ENCODE results near the gene KCNJ1. TPM values are rescaled to one million over a fixed set of nuclear protein-coding genes. Genes with fewer than 3 reads are reported as not detected.
A peak's percentile ranks its signal among the peaks of the same experiment; 100 is the strongest.

Gene KCNJ1
- total RNA-seq, 1 donor = not detected

- no peaks in the 10 kb centered on the region for H3K9me3 ChIP-seq (ENCODE audit: low read depth, low read length)
- H3K79me2 ChIP-seq (ENCODE audit: insufficient read depth, low read length) = no peaks in the 10 kb centered on the region
- H3K27ac ChIP-seq (ENCODE audit: low read depth, low read length) = no peak overlapping the region
- H4K20me1 ChIP-seq (ENCODE audit: insufficient read depth, low read length) = no peaks in the 10 kb centered on the region
- H2AFZ ChIP-seq (ENCODE audit: low read length) = no peak overlapping the region
- no peaks in the 10 kb centered on the region for H3K27me3 ChIP-seq (ENCODE audit: insufficient read depth, low read length)
- no peak overlapping the region for H3K4me3 ChIP-seq (ENCODE audit: insufficient read depth, low read length)
- DNase-seq (ENCODE audit: insufficient read length, low spot score, missing footprints) = peak; percentile 45
- TF ChIP-seq CTCF (IDR thresholded peaks at IDR 0.05; ENCODE audit: extremely low read depth, low read depth, low read length) = no peak
- no peaks in the 10 kb centered on the region for H3K4me1 ChIP-seq (ENCODE audit: insufficient read depth, low read length)
- no peak overlapping the region for H3K4me2 ChIP-seq (ENCODE audit: insufficient read depth, low read length)
- H3K36me3 ChIP-seq (ENCODE audit: insufficient read depth, low read length) = no peaks in the 10 kb centered on the region
Observed at GRCh38 chr11:128821556-128821955, 45.5 kb downstream of the KCNJ1 start.

- Histone ChIP-seq H3K4me3 (ENCODE audit: insufficient read depth, low read length) (no peak overlapping the region), H3K79me2 (ENCODE audit: insufficient read depth, low read length) (no peaks in the 10 kb centered on the region), H3K9me3 (ENCODE audit: low read depth, low read length) (no peaks in the 10 kb centered on the region), H3K36me3 (ENCODE audit: insufficient read depth, low read length) (no peaks in the 10 kb centered on the region), H3K27me3 (ENCODE audit: insufficient read depth, low read length) (no peaks in the 10 kb centered on the region), H4K20me1 (ENCODE audit: insufficient read depth, low read length) (no peaks in the 10 kb centered on the region), H2AFZ (ENCODE audit: low read length) (no peak overlapping the region), H3K4me2 (ENCODE audit: insufficient read depth, low read length) (no peak overlapping the region), H3K27ac (ENCODE audit: low read depth, low read length) (no peak overlapping the region), H3K4me1 (ENCODE audit: insufficient read depth, low read length) (peaks cover 16% of the 10 kb centered on the region)
- no peak for TF ChIP-seq CTCF (IDR thresholded peaks at IDR 0.05; ENCODE audit: extremely low read depth, low read depth, low read length)
- no peak for DNase-seq (ENCODE audit: insufficient read length, low spot score, missing footprints)
Observed at GRCh38 chr11:128819198-128819597, 47.9 kb downstream of the KCNJ1 start.

- no peak for TF ChIP-seq CTCF (IDR thresholded peaks at IDR 0.05; ENCODE audit: extremely low read depth, low read depth, low read length)
- DNase-seq (ENCODE audit: insufficient read length, low spot score, missing footprints) = peak; percentile 94
Observed at GRCh38 chr11:128814856-128815705, 52.0 kb downstream of the KCNJ1 start.

GRCh38 chr11:128813729-128814128, 53.4 kb downstream of the KCNJ1 start:
- DNase-seq (ENCODE audit: insufficient read length, low spot score, missing footprints) = no peak
- no peaks in the 10 kb centered on the region for H3K27me3 ChIP-seq (ENCODE audit: insufficient read depth, low read length)
- H4K20me1 ChIP-seq (ENCODE audit: insufficient read depth, low read length) = no peaks in the 10 kb centered on the region
- TF ChIP-seq CTCF (IDR thresholded peaks at IDR 0.05; ENCODE audit: extremely low read depth, low read depth, low read length) = no peak
- H3K4me1 ChIP-seq (ENCODE audit: insufficient read depth, low read length) = peaks cover 19% of the 10 kb centered on the region
- no peak overlapping the region for H3K4me3 ChIP-seq (ENCODE audit: insufficient read depth, low read length)
- no peak overlapping the region for H3K27ac ChIP-seq (ENCODE audit: low read depth, low read length)
- H3K79me2 ChIP-seq (ENCODE audit: insufficient read depth, low read length) = no peaks in the 10 kb centered on the region
- H2AFZ ChIP-seq (ENCODE audit: low read length) = no peak overlapping the region
- H3K4me2 ChIP-seq (ENCODE audit: insufficient read depth, low read length) = no peak overlapping the region
- no peaks in the 10 kb centered on the region for H3K9me3 ChIP-seq (ENCODE audit: low read depth, low read length)
- H3K36me3 ChIP-seq (ENCODE audit: insufficient read depth, low read length) = peaks cover 15% of the 10 kb centered on the region

More at GRCh38 chr11:128814856-128815705, 52.0 kb downstream of the KCNJ1 start:
- H3K27me3 ChIP-seq (ENCODE audit: insufficient read depth, low read length) = no peaks in the 10 kb centered on the region
- peak overlapping the region; percentile 44 for H2AFZ ChIP-seq (ENCODE audit: low read length)
- no peaks in the 10 kb centered on the region for H3K9me3 ChIP-seq (ENCODE audit: low read depth, low read length)
- H3K4me1 ChIP-seq (ENCODE audit: insufficient read depth, low read length) = peaks cover 16% of the 10 kb centered on the region
- peak overlapping the region; percentile 71 for H3K4me2 ChIP-seq (ENCODE audit: insufficient read depth, low read length)
- peaks cover 9% of the 10 kb centered on the region for H3K36me3 ChIP-seq (ENCODE audit: insufficient read depth, low read length)
- H3K27ac ChIP-seq (ENCODE audit: low read depth, low read length) = peak overlapping the region; percentile 62
- H3K79me2 ChIP-seq (ENCODE audit: insufficient read depth, low read length) = no peaks in the 10 kb centered on the region
- H3K4me3 ChIP-seq (ENCODE audit: insufficient read depth, low read length) = peak overlapping the region; percentile 41
- H4K20me1 ChIP-seq (ENCODE audit: insufficient read depth, low read length) = no peaks in the 10 kb centered on the region
